SKM-1 treated with dmso at 0.1 percent for 144 hours (cell line): ENCODE measurements around the gene CLIC3.
A peak's percentile ranks its signal among the peaks of the same experiment; 100 is the strongest.
"Not testable (repeated sequence)": the region's sequence is repeated elsewhere in the genome, so short reads cannot be mapped to it uniquely, and the experiment has no call there.

Experiments
- DNase-seq: peaks from one replicate; lab custom pipeline; 2025; ENCODE audit not compliant: unreplicated experiment; lab: John Stamatoyannopoulos, UW

The CLIC3 gene

GRCh38 chr9:137004285-137004684, 7.9 kb upstream of the CLIC3 start:
- not testable (repeated sequence) for DNase-seq

- no peak for DNase-seq
Observed at GRCh38 chr9:137002646-137003041, 6.3 kb upstream of the CLIC3 start.

GRCh38 chr9:137001857-137002645, 5.7 kb upstream of the CLIC3 start:
- no peak for DNase-seq

- DNase-seq: peak; percentile 76
Observed at GRCh38 chr9:137000177-137000930, 4.0 kb upstream of the CLIC3 start.

GRCh38 chr9:136997830-136998234, 1.5 kb upstream of the CLIC3 start:
- DNase-seq: no peak

- no peak for DNase-seq
Observed at GRCh38 chr9:136997371-136997770, 1.0 kb upstream of the CLIC3 start.

GRCh38 chr9:136995772-136996311, 526 bp downstream of the CLIC3 start:
- DNase-seq: no peak

- no peak for DNase-seq
Observed at GRCh38 chr9:136995362-136995761, 1.0 kb downstream of the CLIC3 start.

GRCh38 chr9:136994888-136995230, 1.5 kb downstream of the CLIC3 start:
- DNase-seq: no peak

GRCh38 chr9:136994180-136994887, 2.0 kb downstream of the CLIC3 start:
- DNase-seq: no peak

GRCh38 chr9:136992819-136993369, 3.5 kb downstream of the CLIC3 start:
- DNase-seq: no peak

GRCh38 chr9:136991993-136992818, 4.2 kb downstream of the CLIC3 start, which contains the start of gene PAXX:
PAXX (plus strand) TSS chr9:136992422; CDS start chr9:136992444, 22 bp downstream.
- DNase-seq: peak; percentile 85

- DNase-seq: no peak
Observed at GRCh38 chr9:136990242-136990911, 6.0 kb downstream of the CLIC3 start.

GRCh38 chr9:136988872-136989271, 7.5 kb downstream of the CLIC3 start:
- DNase-seq: no peak

GRCh38 chr9:136985853-136986252, 10.5 kb downstream of the CLIC3 start:
- no peak for DNase-seq

GRCh38 chr9:136985027-136985602, 11.3 kb downstream of the CLIC3 start:
- no peak for DNase-seq

GRCh38 chr9:136984464-136985026, 11.8 kb downstream of the CLIC3 start:
- DNase-seq: no peak

- no peak for DNase-seq
Observed at GRCh38 chr9:136983656-136984314, 12.6 kb downstream of the CLIC3 start.
